ENCODE measurements around the gene MT1M. TPM values are rescaled to one million over a fixed set of nuclear protein-coding genes. Genes with fewer than 3 reads are reported as not detected.
A peak's percentile ranks its signal among the peaks of the same experiment; 100 is the strongest.
"Not testable (repeated sequence)": the region's sequence is repeated elsewhere in the genome, so short reads cannot be mapped to it uniquely, and the experiment has no call there.

The MT1M gene
- total and polyA plus RNA-seq, 2 experiments from 2014 or later, result 8.2 to 15.2 TPM

DNA sequence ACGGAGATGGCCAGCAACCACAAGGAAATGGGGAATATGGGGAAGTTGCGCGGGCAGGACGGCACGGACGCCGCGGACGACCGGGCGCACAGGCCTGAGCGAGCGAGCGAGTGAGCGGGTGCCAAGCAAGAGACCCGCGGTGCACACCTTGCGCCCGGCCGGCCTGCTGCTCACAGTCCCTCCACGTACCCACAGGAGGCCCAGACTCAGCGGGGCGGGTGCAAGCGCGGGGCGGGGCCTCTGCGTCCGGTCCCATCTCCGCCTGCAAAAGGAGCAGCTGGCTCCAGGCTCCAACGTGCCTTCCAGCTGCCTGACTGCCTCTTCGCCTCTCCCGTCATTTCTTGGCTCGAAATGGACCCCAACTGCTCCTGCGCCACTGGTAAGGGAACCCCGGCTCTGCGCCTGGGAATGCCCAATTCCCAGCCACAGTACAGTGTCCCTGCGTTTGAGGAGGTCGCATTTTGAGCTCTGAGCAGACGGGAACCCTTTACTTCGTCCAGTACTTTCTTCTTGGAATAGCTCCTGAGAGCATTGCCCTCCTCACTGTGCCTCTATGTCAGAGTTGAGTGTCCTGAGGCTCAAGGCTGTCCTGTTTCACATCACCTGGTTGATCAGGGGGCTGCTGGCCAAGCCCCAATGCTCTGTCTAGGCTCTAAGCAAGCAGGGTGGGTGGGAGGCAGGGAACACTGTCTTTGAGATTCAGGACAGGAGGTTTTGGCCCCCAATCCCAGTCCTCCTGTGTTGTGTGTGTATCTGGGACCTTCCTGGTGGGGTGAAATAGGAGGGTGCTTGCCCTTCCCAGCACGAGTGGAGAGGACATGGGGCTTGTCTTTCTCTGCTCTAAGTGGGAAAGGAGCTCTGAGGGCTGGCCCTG is 15.0 kb upstream of the MT1M start:
- Histone ChIP-seq H3K4me2 (ENCODE audit: unreplicated experiment) (peak overlapping the region; percentile 93), H3K79me2 (ENCODE audit: insufficient read depth) (no peaks in the 10 kb centered on the region), H3K27ac (peak overlapping the region; percentile 33; the same call in 1 of the 2 replicates), H2AFZ (peak overlapping the region; percentile 97), H3K27me3 (replicated peaks; ENCODE audit: insufficient read depth) (no peaks in the 10 kb centered on the region), H3K9ac (peak overlapping the region; percentile 65), H3K36me3 (ENCODE audit: low read depth) (no peaks in the 10 kb centered on the region), H3K9me2 (ENCODE audit: insufficient read depth) (no peaks in the 10 kb centered on the region), H3K4me1 (ENCODE audit: insufficient read depth) (peaks cover 37% of the 10 kb centered on the region), H3F3A (ENCODE audit: insufficient read depth) (peaks cover 29% of the 10 kb centered on the region), H3K4me3 (peak overlapping the region; percentile 68), H4K20me1 (ENCODE audit: insufficient read depth) (no peaks in the 10 kb centered on the region), H3K9me3 (ENCODE audit: low read depth) (no peaks in the 10 kb centered on the region)
- TF ChIP-seq EZH2phosphoT487 (IDR thresholded peaks at IDR 0.05; ENCODE audit: insufficient read depth, low read depth) (no peak), EZH2 (IDR thresholded peaks at IDR 0.05; ENCODE audit: insufficient read depth, poor library complexity, severe bottlenecking) (no peak)
- in situ Hi-C loops (cut with MboI), result no loop called here
- WGBS, 2 experiments (ENCODE audit: low coverage in 1 of 2, low lambda C conversion rate in 2 of 2, missing lambda C conversion rate in 2 of 2), result 3 to 4% methylated on average over 36 to 40 of the region's 41 CpGs
- DNase-seq, result peak; percentile 88

DNA sequence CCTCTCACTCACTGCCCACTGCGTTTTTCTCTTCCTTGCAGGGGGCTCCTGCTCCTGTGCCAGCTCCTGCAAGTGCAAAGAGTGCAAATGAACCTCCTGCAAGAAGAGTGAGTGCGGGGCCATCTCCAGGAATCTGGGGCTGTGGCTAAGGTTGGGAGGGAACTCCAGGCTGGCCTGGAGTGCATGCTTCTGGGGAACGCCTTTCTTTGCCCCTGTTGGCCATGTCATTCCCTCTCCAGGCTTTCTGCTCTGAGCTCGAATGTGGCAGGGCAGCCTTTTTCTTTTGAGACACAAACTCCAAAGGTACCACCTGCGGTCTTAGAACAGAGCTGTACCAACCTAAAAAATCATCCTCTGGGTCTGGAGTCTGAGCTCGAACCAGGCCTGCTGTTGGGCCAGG is 14.3 kb upstream of the MT1M start:
- TF ChIP-seq EZH2phosphoT487 (IDR thresholded peaks at IDR 0.05; ENCODE audit: insufficient read depth, low read depth) (no peak), EZH2 (IDR thresholded peaks at IDR 0.05; ENCODE audit: insufficient read depth, poor library complexity, severe bottlenecking) (no peak)
- Histone ChIP-seq H3K27me3 (replicated peaks; ENCODE audit: insufficient read depth) (no peaks in the 10 kb centered on the region), H3K4me3 (no peak overlapping the region), H3K27ac (no peak overlapping the region), H2AFZ (no peak overlapping the region), H3K9me3 (ENCODE audit: low read depth) (no peaks in the 10 kb centered on the region), H3K4me1 (ENCODE audit: insufficient read depth) (peaks cover 30% of the 10 kb centered on the region), H3K4me2 (ENCODE audit: unreplicated experiment) (no peak overlapping the region), H4K20me1 (ENCODE audit: insufficient read depth) (no peaks in the 10 kb centered on the region), H3F3A (ENCODE audit: insufficient read depth) (peaks cover 25% of the 10 kb centered on the region), H3K9ac (no peak overlapping the region), H3K36me3 (ENCODE audit: low read depth) (no peaks in the 10 kb centered on the region), H3K79me2 (ENCODE audit: insufficient read depth) (no peaks in the 10 kb centered on the region), H3K9me2 (ENCODE audit: insufficient read depth) (no peaks in the 10 kb centered on the region)
- in situ Hi-C loops (cut with MboI), result no loop called here
- DNase-seq, result no peak
- 81% methylated on average over 6 of the region's 6 CpGs for WGBS, 2 experiments (ENCODE audit: low coverage in 1 of 2, low lambda C conversion rate in 2 of 2, missing lambda C conversion rate in 2 of 2)

DNA sequence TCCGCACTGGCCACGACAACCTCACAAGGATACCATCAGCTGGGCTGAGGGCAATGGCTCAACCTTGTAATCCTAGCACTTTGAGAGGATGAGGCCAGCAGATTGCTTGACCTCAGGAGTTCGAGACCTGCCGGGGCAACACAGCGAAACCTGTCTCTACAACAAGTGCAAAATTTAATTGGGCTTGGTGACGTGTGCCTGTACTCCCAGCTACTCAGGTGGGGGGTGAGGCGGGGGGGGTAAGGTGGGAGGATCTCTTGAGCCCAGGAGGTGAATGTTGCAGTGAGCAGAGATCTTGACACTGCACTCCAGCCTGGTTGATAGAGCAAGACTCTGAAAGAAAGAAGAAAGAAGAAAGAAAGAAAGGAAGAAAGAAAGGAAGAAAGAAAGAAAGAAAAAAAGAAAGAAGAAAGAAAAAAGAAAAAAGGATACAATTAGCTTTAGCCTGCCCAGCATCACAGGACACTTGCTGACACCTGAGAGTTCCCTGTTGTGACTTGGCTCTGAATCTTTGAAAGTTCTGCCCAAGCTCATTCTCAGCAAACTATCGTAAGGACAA is 12.0 kb upstream of the MT1M start:
- H3F3A ChIP-seq (ENCODE audit: insufficient read depth), result 0 out of 2 replicates have a peak, but pooled peaks cover 2% of the 10 kb centered on the region
- no peak overlapping the region for H3K27ac ChIP-seq
- H3K27me3 ChIP-seq (replicated peaks; ENCODE audit: insufficient read depth), result no peaks in the 10 kb centered on the region
- no peak overlapping the region for H3K4me3 ChIP-seq
- no peak overlapping the region for H3K9ac ChIP-seq
- no peak overlapping the region for H2AFZ ChIP-seq
- H4K20me1 ChIP-seq (ENCODE audit: insufficient read depth), result no peaks in the 10 kb centered on the region
- H3K79me2 ChIP-seq (ENCODE audit: insufficient read depth), result no peaks in the 10 kb centered on the region
- no peaks in the 10 kb centered on the region for H3K36me3 ChIP-seq (ENCODE audit: low read depth)
- in situ Hi-C loops (cut with MboI), result no loop called here
- H3K4me2 ChIP-seq (ENCODE audit: unreplicated experiment), result no peak overlapping the region
- WGBS, 2 experiments (ENCODE audit: low coverage in 1 of 2, low lambda C conversion rate in 2 of 2, missing lambda C conversion rate in 2 of 2), result 81 to 95% methylated on average over 7 to 8 of the region's 8 CpGs
- no peaks in the 10 kb centered on the region for H3K9me3 ChIP-seq (ENCODE audit: low read depth)
- H3K9me2 ChIP-seq (ENCODE audit: insufficient read depth), result no peaks in the 10 kb centered on the region
- DNase-seq, result no peak
- TF ChIP-seq EZH2phosphoT487 (IDR thresholded peaks at IDR 0.05; ENCODE audit: insufficient read depth, low read depth) (no peak), EZH2 (IDR thresholded peaks at IDR 0.05; ENCODE audit: insufficient read depth, poor library complexity, severe bottlenecking) (no peak)
- H3K4me1 ChIP-seq (ENCODE audit: insufficient read depth), result peaks cover 8% of the 10 kb centered on the region

DNA sequence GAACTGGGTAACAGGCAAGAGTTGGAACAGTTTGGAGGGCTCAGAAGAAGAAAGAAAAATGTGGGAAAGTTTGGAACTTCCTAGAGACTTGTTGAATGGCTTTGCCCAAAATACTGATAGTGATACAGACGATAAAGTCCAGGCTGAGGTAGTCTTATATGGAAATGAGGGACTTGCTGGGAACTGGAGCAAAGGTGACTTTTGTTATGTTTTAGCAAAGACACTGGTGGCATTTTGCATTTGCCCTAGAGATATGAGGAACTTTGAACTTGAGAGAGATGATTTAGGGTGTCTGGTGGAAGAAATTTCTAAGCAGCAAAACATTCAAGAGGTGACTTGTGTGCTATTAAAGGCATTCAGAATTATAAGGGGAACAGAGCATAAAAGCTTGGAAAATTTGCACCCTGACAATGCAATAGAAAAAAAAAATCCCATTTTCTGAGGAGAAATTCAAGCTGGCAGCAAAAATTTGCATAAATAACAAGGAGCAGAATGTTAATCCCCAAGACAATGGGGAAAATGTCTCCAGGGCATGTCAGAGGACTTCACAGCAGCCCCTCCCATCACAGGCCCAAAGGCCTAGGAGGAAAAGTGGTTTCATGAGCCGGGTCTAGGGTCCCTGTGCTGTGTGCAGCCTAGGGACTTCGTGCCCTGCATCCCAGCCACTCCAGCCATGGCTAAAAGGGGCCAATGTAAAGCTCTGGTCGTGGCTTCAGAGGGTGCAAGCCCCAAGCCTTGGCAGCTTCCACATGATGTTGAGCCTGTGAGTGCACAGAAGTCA is 10.6 kb upstream of the MT1M start:
- Histone ChIP-seq H3F3A (ENCODE audit: insufficient read depth) (peaks cover 12% of the 10 kb centered on the region), H3K79me2 (ENCODE audit: insufficient read depth) (peaks cover 11% of the 10 kb centered on the region)
- H3K9ac ChIP-seq; DNase-seq; H3K4me1 ChIP-seq (ENCODE audit: insufficient read depth); H3K9me2 ChIP-seq (ENCODE audit: insufficient read depth); H3K4me3 ChIP-seq; H4K20me1 ChIP-seq (ENCODE audit: insufficient read depth); in situ Hi-C loops (cut with MboI); H3K27ac ChIP-seq; H2AFZ ChIP-seq; H3K9me3 ChIP-seq (ENCODE audit: low read depth); H3K36me3 ChIP-seq (ENCODE audit: low read depth); H3K4me2 ChIP-seq (ENCODE audit: unreplicated experiment); H3K27me3 ChIP-seq (replicated peaks; ENCODE audit: insufficient read depth): not testable (repeated sequence)
- 85 to 87% methylated on average over 4 of the region's 4 CpGs for WGBS, 2 experiments (ENCODE audit: low coverage in 1 of 2, low lambda C conversion rate in 2 of 2, missing lambda C conversion rate in 2 of 2)

DNA sequence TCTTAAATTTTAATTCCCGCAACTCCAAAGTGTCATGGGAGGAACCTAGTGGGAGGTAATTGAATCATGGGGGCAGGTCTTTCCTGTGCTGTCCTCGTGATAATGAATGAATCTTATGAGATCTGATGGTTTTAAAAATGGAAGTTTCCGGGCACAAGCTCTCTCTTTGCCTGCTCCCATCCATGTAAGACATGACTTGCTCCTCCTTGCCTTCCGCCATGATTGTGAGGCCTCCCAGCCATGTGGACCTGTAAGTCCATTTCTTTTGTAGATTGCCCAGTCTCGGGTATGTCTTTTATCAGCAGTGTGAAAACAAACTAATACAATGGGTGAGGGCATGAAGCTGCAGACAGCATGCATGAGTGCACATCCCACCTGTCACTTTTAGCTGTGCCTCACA is 9.3 kb upstream of the MT1M start:
- H3K4me3 ChIP-seq; H3K9me2 ChIP-seq (ENCODE audit: insufficient read depth); H3K27me3 ChIP-seq (replicated peaks; ENCODE audit: insufficient read depth); H3K27ac ChIP-seq; H3K4me2 ChIP-seq (ENCODE audit: unreplicated experiment); H3K9me3 ChIP-seq (ENCODE audit: low read depth); DNase-seq; H3K4me1 ChIP-seq (ENCODE audit: insufficient read depth); H4K20me1 ChIP-seq (ENCODE audit: insufficient read depth); H3K9ac ChIP-seq; H3K36me3 ChIP-seq (ENCODE audit: low read depth); H2AFZ ChIP-seq; in situ Hi-C loops (cut with MboI): not testable (repeated sequence)
- H3K79me2 ChIP-seq (ENCODE audit: insufficient read depth), result peaks cover 11% of the 10 kb centered on the region
- peaks cover 21% of the 10 kb centered on the region for H3F3A ChIP-seq (ENCODE audit: insufficient read depth)
- 91 to 95% methylated on average over 5 of the region's 5 CpGs for WGBS, 2 experiments (ENCODE audit: low coverage in 1 of 2, low lambda C conversion rate in 2 of 2, missing lambda C conversion rate in 2 of 2)
